SK-N-MC (cell line): ENCODE data around the gene GALNT18.

Experiments
- EZH2 ChIP-seq: fragments of 200-600 bp; sonication (generic); IDR thresholded peaks from one replicate; pipeline ENCODE4 v1.6.1; 2017; ENCODE audit warnings: antibody characterized with exemption
- POLR2AphosphoS5 ChIP-seq: IDR thresholded peaks from 2 replicates; pipeline ENCODE4 v1.6.1; 2012; ENCODE audit warnings: mild to moderate bottlenecking, low read depth, low read length, borderline replicate concordance

DNA sequence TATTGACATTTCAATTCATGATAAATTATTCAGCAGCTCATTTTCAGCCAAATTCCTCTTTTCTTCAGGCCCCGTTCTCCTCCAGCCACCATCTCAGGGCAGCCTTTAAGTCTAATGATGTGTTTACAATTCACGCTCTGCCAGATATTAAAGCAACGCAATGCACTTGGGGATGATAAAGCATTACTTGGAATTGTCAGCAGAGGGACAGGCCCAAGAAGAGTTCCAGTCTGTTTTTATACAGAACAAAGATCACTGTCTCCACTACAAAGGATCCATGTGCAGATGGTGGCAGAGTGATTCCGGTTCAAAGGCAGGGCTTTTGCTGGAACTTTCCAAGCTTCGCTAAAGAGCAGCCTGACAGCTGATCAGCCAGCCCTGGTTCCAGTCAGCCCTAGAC is 13.6 kb upstream of the GALNT18 start:
- no peak for TF ChIP-seq EZH2
- no peak for TF ChIP-seq POLR2AphosphoS5
